H1 (cell line): ENCODE results near the gene CLRN2. TPM values are rescaled to one million over a fixed set of nuclear protein-coding genes. Genes with fewer than 3 reads are reported as not detected.

Experiments used
- CTCF ChIA-PET: fragments of 300-600 bp; sonication (Branson Sonifier 250); formaldehyde crosslinking; loops from one replicate; lab custom pipeline; 2021; ENCODE audit not compliant: partially characterized antibody; lab: Charles Lee
- POLR2A ChIA-PET: fragments of 300-600 bp; sonication (Branson Sonifier 250); formaldehyde crosslinking; loops from one replicate; lab custom pipeline; 2021; ENCODE audit warnings: inconsistent platforms; ENCODE audit not compliant: partially characterized antibody; lab: Charles Lee
- DNase-seq, 2 experiments: peaks; one replicate each; pipeline versions ENCODE4 v3.0.0 to v3.0.0-alpha.2; 2010 to 2022; ENCODE audit warnings: low spot score in 2 of 2, low read depth in 1 of 2, mixed read lengths in 1 of 2
- FAIRE-seq: peaks from 2 replicates; lab custom pipeline; 2011; peaks lifted over from hg19 to GRCh38; lab: Jason Lieb, UNC
- H2AFZ ChIP-seq: 2 replicates; pipeline ENCODE4 v1.8.1; 2012; ENCODE audit warnings: low read length, inconsistent platforms
- H2AK5ac ChIP-seq: 2 replicates; pipeline ENCODE4 v1.6.1; 2013; ENCODE audit warnings: low read depth, low read length
- H2BK120ac ChIP-seq: replicated peaks from 2 replicates; pipeline ENCODE3; 2013; ENCODE audit warnings: low read depth, low read length, inconsistent platforms
- H2BK12ac ChIP-seq: 2 replicates; pipeline ENCODE4 v1.6.1; 2013; ENCODE audit warnings: low read depth, low read length
- H2BK15ac ChIP-seq: 2 replicates; pipeline ENCODE4 v1.6.1; 2013; ENCODE audit warnings: low read length
- H2BK20ac ChIP-seq: 2 replicates; pipeline ENCODE4 v1.6.1; 2013; ENCODE audit warnings: low read length
- H2BK5ac ChIP-seq: 2 replicates; pipeline ENCODE4 v1.6.1; 2013; ENCODE audit warnings: low read depth, low read length
- H3K14ac ChIP-seq: 2 replicates; pipeline ENCODE4 v1.6.1; 2013; ENCODE audit warnings: inconsistent platforms; ENCODE audit not compliant: insufficient read length
- H3K18ac ChIP-seq: 2 replicates; pipeline ENCODE4 v1.6.1; 2013; ENCODE audit warnings: low read length; ENCODE audit errors: extremely low read depth
- H3K23ac ChIP-seq: 2 replicates; pipeline ENCODE4 v1.6.1; 2013; ENCODE audit warnings: inconsistent platforms; ENCODE audit not compliant: insufficient read length
- H3K23me2 ChIP-seq: 2 replicates; pipeline ENCODE4 v1.6.1; 2013; ENCODE audit warnings: low read depth, low read length
- H3K27ac ChIP-seq: 2 replicates; pipeline ENCODE4 v1.6.1; 2011; ENCODE audit warnings: low read depth, low read length, inconsistent platforms
- H3K27me3 ChIP-seq, 4 experiments: replicated peaks in 1 of 4; 1 replicate in 1 of 4; 2 replicates in 3 of 4; pipeline versions ENCODE4 v1.6.1 to v1.8.1; 2011 to 2013; ENCODE audit warnings: low read length in 3 of 4, mild to moderate bottlenecking in 3 of 4, inconsistent platforms in 2 of 4, mixed read lengths in 2 of 4, moderate library complexity in 1 of 4; ENCODE audit not compliant: control insufficient read depth in 3 of 4, insufficient read depth in 3 of 4; ENCODE audit errors: extremely low read depth in 1 of 4
- H3K36me3 ChIP-seq, 4 experiments: 2 replicates each; pipeline versions ENCODE4 v1.6.1 to v1.8.1; 2011 to 2013; ENCODE audit warnings: mild to moderate bottlenecking in 4 of 4, low read length in 3 of 4, moderate library complexity in 2 of 4, control low read depth in 1 of 4, inconsistent platforms in 1 of 4; ENCODE audit not compliant: insufficient read depth in 4 of 4, control insufficient read depth in 2 of 4
- H3K4ac ChIP-seq: replicated peaks from 2 replicates; pipeline ENCODE3; 2013; ENCODE audit warnings: low read length, low read depth, mixed read lengths, inconsistent platforms; ENCODE audit not compliant: insufficient read length
- H3K4me1 ChIP-seq, 4 experiments: replicated peaks in 1 of 4; 1 replicate in 1 of 4; 2 replicates in 3 of 4; pipeline versions ENCODE4 v1.6.1 to v1.8.1; 2011 to 2013; ENCODE audit warnings: low read length in 3 of 4, inconsistent platforms in 2 of 4, mixed read lengths in 1 of 4; ENCODE audit not compliant: insufficient read depth in 4 of 4, control insufficient read depth in 3 of 4
- H3K4me2 ChIP-seq, 2 experiments: 2 replicates each; pipeline versions ENCODE4 v1.6.1 to v1.8.1; 2011 to 2013; ENCODE audit warnings: low read depth in 2 of 2, low read length in 2 of 2, control low read depth in 1 of 2, inconsistent platforms in 1 of 2, mild to moderate bottlenecking in 1 of 2; ENCODE audit not compliant: insufficient read depth in 1 of 2
- H3K4me3 ChIP-seq, 4 experiments: fragments of 200-600, 300-600 bp in 1 of 4; sonication (generic), shearing (Covaris generic), sonication (Bioruptor Twin) in 1 of 4; 2 replicates each; pipeline versions ENCODE4 v1.5.1 to v1.8.1; 2011 to 2016; ENCODE audit warnings: low read length in 4 of 4, low read depth in 3 of 4, control low read depth in 2 of 4, inconsistent platforms in 2 of 4, mild to moderate bottlenecking in 2 of 4, mixed read lengths in 1 of 4, moderate library complexity in 1 of 4; ENCODE audit not compliant: insufficient read depth in 2 of 4; ENCODE audit errors: extremely low read depth in 1 of 4
- H3K56ac ChIP-seq: replicated peaks from 2 replicates; pipeline ENCODE3; 2013; ENCODE audit warnings: low read depth, mild to moderate bottlenecking, mixed read lengths, low read length, inconsistent platforms; ENCODE audit not compliant: insufficient read length
- H3K79me1 ChIP-seq: 2 replicates; pipeline ENCODE4 v1.6.1; 2013; ENCODE audit warnings: low read depth, low read length, control low read depth
- H3K79me2 ChIP-seq, 2 experiments: 2 replicates each; pipeline versions ENCODE4 v1.6.1 to v1.8.1; 2012 to 2013; ENCODE audit warnings: low read length in 2 of 2, mild to moderate bottlenecking in 2 of 2, inconsistent platforms in 1 of 2; ENCODE audit not compliant: insufficient read depth in 2 of 2, control insufficient read depth in 1 of 2
- H3K9ac ChIP-seq, 4 experiments: replicated peaks in 1 of 4; 1 replicate in 1 of 4; 2 replicates in 3 of 4; pipeline versions ENCODE4 v1.6.1 to v1.8.1; 2011 to 2013; ENCODE audit warnings: low read depth in 3 of 4, low read length in 3 of 4, control low read depth in 2 of 4, mild to moderate bottlenecking in 2 of 4, moderate library complexity in 2 of 4, inconsistent platforms in 1 of 4; ENCODE audit errors: extremely low read depth in 1 of 4
- H3K9me3 ChIP-seq, 2 experiments: 2 replicates each; pipeline versions ENCODE4 v1.6.1 to v1.8.1; 2012 to 2013; ENCODE audit warnings: mild to moderate bottlenecking in 2 of 2, moderate library complexity in 2 of 2, control low read depth in 1 of 2, inconsistent platforms in 1 of 2, low read depth in 1 of 2, low read length in 1 of 2, mixed read lengths in 1 of 2; ENCODE audit not compliant: insufficient read depth in 2 of 2
- H4K20me1 ChIP-seq, 2 experiments: replicated peaks in 1 of 2; 2 replicates each; pipeline versions ENCODE3 to v1.8.1; 2011 to 2013; ENCODE audit warnings: inconsistent platforms in 2 of 2, low read length in 2 of 2, mild to moderate bottlenecking in 1 of 2; ENCODE audit not compliant: insufficient read depth in 2 of 2, control insufficient read depth in 1 of 2
- H4K5ac ChIP-seq: 2 replicates; pipeline ENCODE4 v1.6.1; 2013; ENCODE audit warnings: low read length, low read depth, mixed read lengths, inconsistent platforms; ENCODE audit not compliant: insufficient read length
- H4K8ac ChIP-seq: 2 replicates; pipeline ENCODE4 v1.8.0; 2013; ENCODE audit warnings: mild to moderate bottlenecking, moderate library complexity, low read length, inconsistent platforms; ENCODE audit not compliant: insufficient read depth; ENCODE audit errors: extremely low read depth
- H4K91ac ChIP-seq: replicated peaks from 2 replicates; pipeline ENCODE3; 2013; ENCODE audit warnings: low read length, mixed read lengths, inconsistent platforms; ENCODE audit not compliant: insufficient read length
- ATF3 ChIP-seq: IDR thresholded peaks from 2 replicates; pipeline ENCODE4 v1.6.1; 2011; ENCODE audit warnings: low read depth, mild to moderate bottlenecking, low read length; ENCODE audit not compliant: insufficient read depth
- JUND ChIP-seq: IDR thresholded peaks from 2 replicates; pipeline ENCODE4 v1.6.1; 2011; ENCODE audit warnings: mild to moderate bottlenecking, improper control_type of control experiment, low read length
- RFX5 ChIP-seq: IDR thresholded peaks from 2 replicates; pipeline ENCODE4 v1.6.1; 2011; ENCODE audit warnings: low read depth, low read length, improper control_type of control experiment, borderline replicate concordance
- SP4 ChIP-seq: IDR thresholded peaks from 2 replicates; pipeline ENCODE4 v1.6.1; 2012; ENCODE audit warnings: low read length, inconsistent platforms
- SRF ChIP-seq: IDR thresholded peaks from 2 replicates; pipeline ENCODE4 v1.6.1; 2011; ENCODE audit warnings: mild to moderate bottlenecking, low read depth, low read length, moderate library complexity
- TCF12 ChIP-seq: IDR thresholded peaks from 2 replicates; pipeline ENCODE4 v1.6.1; 2011; ENCODE audit warnings: low read depth, mild to moderate bottlenecking, low read length
- WGBS, 2 experiments: shearing (Covaris generic) in 1 of 2; methylation state at CpG; one replicate each; pipeline versions ENCODE4 v1.1.6 to v1.1.7; 2013 to 2015; ENCODE audit warnings: low lambda C conversion rate in 2 of 2, mixed read lengths in 2 of 2, inconsistent platforms in 1 of 2, low coverage in 1 of 2, missing lambda C conversion rate in 1 of 2; ENCODE audit not compliant: insufficient replicate concordance in 2 of 2, insufficient coverage in 1 of 2, insufficient read length in 1 of 2; ENCODE audit errors: extremely low coverage in 1 of 2, missing lambda C conversion rate in 1 of 2; 5-methylcytosine and 5-hydroxymethylcytosine counted together
- polyA plus RNA-seq, 7 experiments: library from polyadenylated mRNA; depleted of rRNA in 3 of 7; stranded (reverse) in 5 of 7; unstranded in 2 of 7; fragments of >200 nt in 5 of 7; fragments of 200-250 nt in 2 of 7; gene quantifications; 1 replicate in 5 of 7; 2 replicates in 1 of 7; 4 replicates in 1 of 7; pipeline versions ENCODE4 v1.2.1 to v1.2.3, GENCODE V29; 2011 to 2013; ENCODE audit warnings: missing spikeins in 2 of 7, mixed read lengths in 2 of 7
- total RNA-seq: library from RNA; stranded (reverse); fragmentation: NEBNext Ultra II Directional; extraction: Animal tissue kit (Norgen Biotek cat#: 25700); gene quantifications from 2 replicates; pipeline ENCODE4 v1.2.1, GENCODE V29; 2021
- TF ChIP-seq, protein P1 (sequence below): IDR thresholded peaks from 2 replicates; pipeline ENCODE4 v1.6.1; 2012; ENCODE audit warnings: low read length, inconsistent platforms

Gene CLRN2
- total and polyA plus RNA-seq, 2 of the 8 experiments (the other 6 are each of a cell fraction or from before 2014, with no cell fraction given), result not detected

- no peak overlapping the region for H4K5ac ChIP-seq
- no peak overlapping the region for H3K4me3 ChIP-seq
- WGBS, 2 experiments, result 91% methylated on average over 5 of the region's 5 CpGs; no CpG with 5 or more reads in 1 of the 2 experiments
- no peak overlapping the region for H3K4ac ChIP-seq
- no peak overlapping the region for H2AFZ ChIP-seq
- H4K20me1 ChIP-seq, result no peaks in the 10 kb centered on the region
- H3K9me3 ChIP-seq, result no peaks in the 10 kb centered on the region
- H3K27ac ChIP-seq, result no peak overlapping the region
- H2BK120ac ChIP-seq, result no peak overlapping the region
- no peak overlapping the region for H4K91ac ChIP-seq
- H4K8ac ChIP-seq, result no peak overlapping the region
- H3K56ac ChIP-seq, result no peak overlapping the region
- no peaks in the 10 kb centered on the region for H3K4me1 ChIP-seq
- no peak for FAIRE-seq
- TF ChIP-seq JUND (no peak), TCF12 (no peak), ATF3 (no peak), RFX5 (no peak), SRF (no peak), SP4 (no peak)
- TF ChIP-seq, protein P1, sequence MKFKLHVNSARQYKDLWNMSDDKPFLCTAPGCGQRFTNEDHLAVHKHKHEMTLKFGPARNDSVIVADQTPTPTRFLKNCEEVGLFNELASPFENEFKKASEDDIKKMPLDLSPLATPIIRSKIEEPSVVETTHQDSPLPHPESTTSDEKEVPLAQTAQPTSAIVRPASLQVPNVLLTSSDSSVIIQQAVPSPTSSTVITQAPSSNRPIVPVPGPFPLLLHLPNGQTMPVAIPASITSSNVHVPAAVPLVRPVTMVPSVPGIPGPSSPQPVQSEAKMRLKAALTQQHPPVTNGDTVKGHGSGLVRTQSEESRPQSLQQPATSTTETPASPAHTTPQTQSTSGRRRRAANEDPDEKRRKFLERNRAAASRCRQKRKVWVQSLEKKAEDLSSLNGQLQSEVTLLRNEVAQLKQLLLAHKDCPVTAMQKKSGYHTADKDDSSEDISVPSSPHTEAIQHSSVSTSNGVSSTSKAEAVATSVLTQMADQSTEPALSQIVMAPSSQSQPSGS, result no peak
- ChIA-PET POLR2A (no interaction called here), CTCF (interaction anchor here (1.1 kb wide), 1 partner anchor 40 kb away, joined by 3 read pairs; no protein-coding TSS in a partner anchor)
- H3K79me1 ChIP-seq, result no peaks in the 10 kb centered on the region
- H3K4me2 ChIP-seq, result no peak overlapping the region
- H3K79me2 ChIP-seq, result no peaks in the 10 kb centered on the region
- H3K18ac ChIP-seq, result no peak overlapping the region
- no peak overlapping the region for H3K23ac ChIP-seq
- H2BK5ac ChIP-seq, result no peak overlapping the region
- H3K23me2 ChIP-seq, result no peaks in the 10 kb centered on the region
- no peak overlapping the region for H2BK15ac ChIP-seq
- no peak overlapping the region for H2AK5ac ChIP-seq
- H2BK20ac ChIP-seq, result no peak overlapping the region
- no peaks in the 10 kb centered on the region for H3K27me3 ChIP-seq
- DNase-seq, result no peak
- no peak overlapping the region for H3K9ac ChIP-seq
- H3K14ac ChIP-seq, result no peak overlapping the region
- H2BK12ac ChIP-seq, result no peak overlapping the region
- H3K36me3 ChIP-seq, result no peaks in the 10 kb centered on the region
Measured at GRCh38 chr4:17552427-17552826, 37.5 kb downstream of the CLRN2 start.
